Psoas muscle (tissue), 8 donors: ENCODE data around the gene PEF1. TPM values are rescaled to one million over a fixed set of nuclear protein-coding genes. Genes with fewer than 3 reads are reported as not detected.
A peak's percentile ranks its signal among the peaks of the same experiment; 100 is the strongest.

ENCODE experiments used
- ATAC-seq, 4 donors: fragments of 200-7000 bp; cut with Tn5 transposase; one replicate each; pipeline ENCODE4 v1.9.1; 2020; ENCODE audit warnings: moderate library complexity in 3 of 4, mild to moderate bottlenecking in 2 of 4
- DNase-seq, 2 donors: peaks; one replicate each; pipeline ENCODE4 v3.0.0-alpha.2; 2020
- H3K27ac ChIP-seq: fragments of 200-600 bp; one replicate; pipeline ENCODE4 v1.8.0; 2022
- H3K27me3 ChIP-seq, 3 donors: fragments of 200-600 bp in 1 of 3; one replicate each; pipeline versions ENCODE4 v1.6.1 to v1.8.0; 2013 to 2022; ENCODE audit warnings: low read length in 2 of 3, mild to moderate bottlenecking in 2 of 3, moderate library complexity in 1 of 3; ENCODE audit not compliant: insufficient read depth in 3 of 3
- H3K36me3 ChIP-seq, 2 donors: fragments of 200-600 bp in 1 of 2; one replicate each; pipeline versions ENCODE4 v1.6.1 to v1.8.0; 2013 to 2022; ENCODE audit warnings: low read depth in 1 of 2, mild to moderate bottlenecking in 1 of 2, moderate library complexity in 1 of 2; ENCODE audit not compliant: insufficient read depth in 1 of 2
- H3K4me1 ChIP-seq: fragments of 200-600 bp; one replicate; pipeline ENCODE4 v1.8.0; 2022
- H3K4me3 ChIP-seq: fragments of 200-600 bp; one replicate; pipeline ENCODE4 v1.8.0; 2022; ENCODE audit warnings: mild to moderate bottlenecking
- H3K9me3 ChIP-seq: fragments of 200-600 bp; one replicate; pipeline ENCODE4 v1.8.0; 2022
- WGBS, 3 donors: extraction: QIAGEN DNeasy Blood & Tissue Kit; methylation state at CpG; one replicate each; pipeline versions ENCODE4 v1.1.6 to v1.1.7; 2013; 5-methylcytosine and 5-hydroxymethylcytosine counted together
- intact Hi-C, 2 donors: fragments of 100-400 bp; cut with DNase I; formaldehyde crosslinking; loops; one replicate each; pipeline versions ENCODE4 v1.11.0 to v1.14.2; 2022
- polyA plus RNA-seq, 3 donors: library from polyadenylated mRNA; stranded (reverse); fragments of 200-250 nt; gene quantifications; one replicate each; pipeline ENCODE4 v1.2.3, GENCODE V29; 2013
- total RNA-seq, 4 donors: library from RNA; stranded (reverse); fragmentation: NEBNext Ultra II Directional in 2 of 4; extraction: Animal tissue kit (Norgen Biotek cat#: 25700) in 2 of 4; gene quantifications; one replicate each; pipeline versions ENCODE4 v1.2.1 to v1.2.4, GENCODE V29; 2021 to 2023
- TF ChIP-seq, protein P1 (sequence below): fragments of 200-600 bp; IDR thresholded peaks from one replicate; pipeline ENCODE4 v1.8.0; 2022; ENCODE audit warnings: antibody characterized with exemption
- donor health status: healthy with polysubstance abuse.
- donor health status: DM: no; HTN: no; CAD: no; lungs with moderate emphysema.
- donor health status: Bipolar disorder and iron deficiency.
- donor health status: healthy.
- donor health status: DM: yes; HTN: yes; CAD: no.
- donor health status: DM: no; HTN: no; CAD: no.
- donor health status: DM: no; HTN: no; CAD: no.
- donor health status: DM: yes; HTN: yes; CAD: no.

The PEF1 gene
- total and polyA plus RNA-seq, 7 donors, result 22.1 to 57.4 (median 30.7) TPM

DNA sequence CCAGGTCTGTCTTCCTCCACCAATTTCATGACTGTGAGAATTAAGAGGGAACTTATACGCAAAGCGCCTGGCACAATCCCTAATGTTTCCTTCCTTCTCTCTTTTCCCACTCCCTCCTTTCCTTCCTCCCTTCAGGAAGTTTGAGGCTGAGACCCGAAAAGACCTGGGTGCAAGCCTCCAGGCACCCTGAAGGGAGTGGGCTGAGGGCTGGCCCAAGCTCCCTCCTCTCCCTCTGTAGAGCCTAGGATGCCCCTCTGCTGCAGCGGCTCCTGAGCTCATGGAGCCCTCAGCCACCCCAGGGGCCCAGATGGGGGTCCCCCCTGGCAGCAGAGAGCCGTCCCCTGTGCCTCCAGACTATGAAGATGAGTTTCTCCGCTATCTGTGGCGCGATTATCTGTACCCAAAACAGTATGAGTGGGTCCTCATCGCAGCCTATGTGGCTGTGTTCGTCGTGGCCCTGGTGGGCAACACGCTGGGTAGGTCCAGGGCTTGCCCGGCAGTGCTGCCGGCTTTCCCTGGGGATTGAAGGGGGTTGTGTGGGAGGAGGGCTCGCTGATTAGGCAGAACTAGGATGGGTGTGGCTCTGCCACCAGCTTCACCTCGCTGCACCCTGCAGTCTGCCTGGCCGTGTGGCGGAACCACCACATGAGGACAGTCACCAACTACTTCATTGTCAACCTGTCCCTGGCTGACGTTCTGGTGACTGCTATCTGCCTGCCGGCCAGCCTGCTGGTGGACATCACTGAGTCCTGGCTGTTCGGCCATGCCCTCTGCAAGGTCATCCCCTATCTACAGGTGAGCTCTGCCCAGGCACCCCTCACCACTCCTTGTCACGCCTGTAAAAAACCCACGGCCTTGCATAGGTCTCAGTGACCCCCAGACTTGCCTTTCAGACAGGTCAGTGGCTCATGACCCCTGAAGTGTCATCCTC is 25.5 kb downstream of the PEF1 start:
- ATAC-seq (peak in 2 of 4 donors; percentile 22 to 43), DNase-seq (no peak)
- H3K4me1 ChIP-seq, result no peaks in the 10 kb centered on the region
- H3K27ac ChIP-seq, result no peak overlapping the region
- no peak overlapping the region for H3K4me3 ChIP-seq
- TF ChIP-seq, protein P1, sequence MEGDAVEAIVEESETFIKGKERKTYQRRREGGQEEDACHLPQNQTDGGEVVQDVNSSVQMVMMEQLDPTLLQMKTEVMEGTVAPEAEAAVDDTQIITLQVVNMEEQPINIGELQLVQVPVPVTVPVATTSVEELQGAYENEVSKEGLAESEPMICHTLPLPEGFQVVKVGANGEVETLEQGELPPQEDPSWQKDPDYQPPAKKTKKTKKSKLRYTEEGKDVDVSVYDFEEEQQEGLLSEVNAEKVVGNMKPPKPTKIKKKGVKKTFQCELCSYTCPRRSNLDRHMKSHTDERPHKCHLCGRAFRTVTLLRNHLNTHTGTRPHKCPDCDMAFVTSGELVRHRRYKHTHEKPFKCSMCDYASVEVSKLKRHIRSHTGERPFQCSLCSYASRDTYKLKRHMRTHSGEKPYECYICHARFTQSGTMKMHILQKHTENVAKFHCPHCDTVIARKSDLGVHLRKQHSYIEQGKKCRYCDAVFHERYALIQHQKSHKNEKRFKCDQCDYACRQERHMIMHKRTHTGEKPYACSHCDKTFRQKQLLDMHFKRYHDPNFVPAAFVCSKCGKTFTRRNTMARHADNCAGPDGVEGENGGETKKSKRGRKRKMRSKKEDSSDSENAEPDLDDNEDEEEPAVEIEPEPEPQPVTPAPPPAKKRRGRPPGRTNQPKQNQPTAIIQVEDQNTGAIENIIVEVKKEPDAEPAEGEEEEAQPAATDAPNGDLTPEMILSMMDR, result no peak
- 71 to 81% (median 71%) methylated on average over 23 of the region's 23 CpGs for WGBS, 3 donors
- H3K27me3 ChIP-seq, result peaks cover 0 to 24% (median 7%) of the 10 kb centered on the region in 3 donors
- no peaks in the 10 kb centered on the region for H3K36me3 ChIP-seq
- intact Hi-C loops, result no loop called here
- H3K9me3 ChIP-seq, result no peaks in the 10 kb centered on the region

DNA sequence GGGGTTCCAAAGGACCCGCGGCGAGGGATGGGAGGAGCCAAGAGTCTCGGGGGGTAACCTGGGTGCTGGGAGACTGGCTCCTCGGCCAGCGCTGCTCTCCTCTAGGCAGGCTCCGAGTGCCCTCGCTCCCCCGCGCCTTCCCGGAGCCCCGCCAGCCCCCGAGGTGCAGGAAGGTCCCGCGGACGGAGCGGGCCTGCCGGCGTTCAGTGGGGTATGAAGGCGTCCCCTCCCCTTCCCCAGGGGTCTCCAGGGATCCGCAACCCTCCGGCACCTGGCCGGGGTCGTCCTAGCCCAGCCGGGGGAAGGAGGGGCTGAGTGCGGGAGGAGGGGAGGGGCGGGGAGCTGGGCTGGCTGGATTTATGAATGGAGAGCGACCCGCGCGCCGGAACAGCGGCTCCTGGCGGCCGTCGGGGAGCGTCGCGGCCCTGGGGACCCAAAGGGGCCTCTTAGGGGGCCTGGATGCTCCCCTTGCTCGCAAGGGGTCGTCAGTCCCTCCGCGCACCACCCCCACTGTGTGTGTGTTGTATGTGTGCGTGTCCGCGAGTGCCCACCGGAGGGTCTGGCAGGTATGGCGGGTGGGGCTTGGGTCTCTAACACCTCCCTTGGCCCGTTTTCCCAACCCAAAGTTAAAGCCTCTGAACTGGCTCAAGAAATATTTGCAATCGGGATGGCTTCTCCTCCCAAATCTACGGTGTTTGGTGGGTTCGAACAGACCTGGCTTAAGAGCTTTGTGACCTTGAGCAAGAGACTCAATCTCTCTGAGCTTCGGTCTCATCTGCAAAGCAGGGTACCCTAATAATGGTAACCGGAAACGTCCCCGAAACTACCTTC is 26.5 kb downstream of the PEF1 start:
- Histone ChIP-seq H3K27ac (no peak overlapping the region), H3K36me3 (no peaks in the 10 kb centered on the region), H3K9me3 (no peaks in the 10 kb centered on the region), H3K4me3 (peak overlapping the region; percentile 71), H3K4me1 (no peaks in the 10 kb centered on the region), H3K27me3 (peaks cover 0 to 24% (median 7%) of the 10 kb centered on the region in 3 donors)
- ATAC-seq (peak; percentile 32 to 77 (median 60)), DNase-seq (peak; percentile 43 to 66)
- intact Hi-C loops, result no loop called here
- WGBS, 3 donors, result 10 to 14% (median 11%) methylated on average over 45 to 55 of the region's 56 CpGs
- TF ChIP-seq, protein P1, result peak; percentile 67

DNA sequence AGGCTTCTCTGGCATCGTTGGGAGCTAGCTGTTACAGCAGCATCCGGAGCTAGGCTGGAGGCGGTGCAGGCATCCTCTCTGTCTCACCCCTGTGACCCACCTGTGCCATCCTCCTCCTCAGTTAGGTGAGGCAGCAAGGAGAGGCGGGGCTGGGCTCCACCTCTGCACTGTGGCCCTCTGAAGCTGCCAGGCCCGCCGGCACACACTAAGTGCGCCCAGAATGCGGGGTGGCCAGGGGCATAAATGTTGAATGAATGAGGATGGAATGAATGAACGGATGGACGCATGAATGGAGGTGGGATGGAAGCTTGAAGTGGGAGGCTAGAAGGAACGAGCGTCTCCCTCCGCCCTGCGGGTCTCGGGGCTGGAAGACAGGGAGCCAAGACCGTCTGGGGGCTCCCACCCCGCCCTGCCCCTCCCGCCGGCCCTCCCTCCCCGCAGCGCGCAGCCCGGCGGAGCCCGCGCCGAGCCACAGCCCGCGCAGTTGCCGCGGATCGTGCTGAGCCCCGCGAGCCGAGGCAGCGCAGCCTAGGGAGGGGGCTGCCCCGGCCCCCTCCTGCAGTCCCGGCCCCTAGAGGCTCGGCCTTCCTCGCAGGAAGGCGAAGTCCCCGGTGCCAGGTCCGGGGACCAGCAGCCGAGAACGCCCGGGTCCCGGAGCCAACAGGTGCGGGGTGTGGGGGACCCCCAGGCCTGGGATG is 27.3 kb downstream of the PEF1 start, which contains the start of gene HCRTR1:
HCRTR1 (plus strand) TSS at position 472 of the 698 bp plus-strand sequence. CDS start 1,504 bp downstream, outside the sequence.
- H3K27ac ChIP-seq, result no peak within 1 kb of the TSS
- peaks cover 0 to 24% (median 7%) of the 10 kb centered on the region in 3 donors for H3K27me3 ChIP-seq
- ATAC-seq, result peak in 3 of 4 donors; percentile 9 to 45 (median 21)

GRCh38 chr1:31615939-31616338 is 28.7 kb downstream of the PEF1 start:
- ATAC-seq (no peak), DNase-seq (no peak)
- TF ChIP-seq, protein P1, result no peak
- Histone ChIP-seq H3K27me3 (peaks cover 0 to 24% (median 7%) of the 10 kb centered on the region in 3 donors), H3K9me3 (no peaks in the 10 kb centered on the region), H3K27ac (no peak overlapping the region), H3K4me1 (no peaks in the 10 kb centered on the region), H3K36me3 (no peaks in the 10 kb centered on the region), H3K4me3 (no peak overlapping the region)
- intact Hi-C loops, result no loop called here
- WGBS, 3 donors, result 68 to 76% (median 75%) methylated on average over 2 of the region's 2 CpGs

More for the DNA sequence above, 27.3 kb downstream of the PEF1 start, which contains the start of gene HCRTR1:
- H3K4me3 ChIP-seq, result peak within 1 kb of the TSS; percentile 71
- 4 to 11% (median 5%) methylated on average over 25 to 47 of the region's 48 CpGs for WGBS, 3 donors
- intact Hi-C loops, result no loop called here
- no peak for DNase-seq
- no peaks in the 10 kb centered on the region for H3K9me3 ChIP-seq
- TF ChIP-seq, protein P1, result no peak
- no peaks in the 10 kb centered on the region for H3K36me3 ChIP-seq
- no peaks in the 10 kb centered on the region for H3K4me1 ChIP-seq
